HepG2 (cell line): ENCODE results near the gene RPP25L. TPM values are rescaled to one million over a fixed set of nuclear protein-coding genes. Genes with fewer than 3 reads are reported as not detected.

Experiments
- ARID5B ChIP-seq: IDR thresholded peaks from 2 replicates; pipeline ENCODE4 v1.4.0; 2020; ENCODE audit warnings: mild to moderate bottlenecking, missing genetic modification reagents
- CHD4 ChIP-seq: fragments of 200-600 bp; sonication (generic); IDR thresholded peaks from 2 replicates; pipeline ENCODE4 v1.7.0; 2017; ENCODE audit warnings: mild to moderate bottlenecking, low read length, borderline replicate concordance
- KDM1A ChIP-seq: IDR thresholded peaks from 2 replicates; pipeline ENCODE4 v1.6.1; 2016; ENCODE audit warnings: missing compliant biosample characterization
- LBX2 ChIP-seq: sonication (generic); formaldehyde crosslinking; IDR thresholded peaks from 2 replicates; pipeline ENCODE4 v1.5.0; 2020; ENCODE audit warnings: missing genetic modification reagents, mild to moderate bottlenecking, borderline replicate concordance
- NR2F2 ChIP-seq: IDR thresholded peaks from 2 replicates; pipeline ENCODE4 v1.6.1; 2012; ENCODE audit warnings: low read depth, inconsistent platforms, borderline replicate concordance
- SOX13 ChIP-seq, 3 experiments: fragments of 450-650 bp in 1 of 3; sonication (generic) in 1 of 3; formaldehyde crosslinking in 1 of 3; IDR thresholded peaks in 2 of 3; conservative IDR thresholded peaks in 1 of 3; 2 replicates each; pipeline versions ENCODE4 v1.5.0 to v1.6.1; 2016 to 2020; ENCODE audit warnings: antibody characterized with exemption in 1 of 3, mild to moderate bottlenecking in 1 of 3, missing compliant biosample characterization in 1 of 3, missing genetic modification reagents in 1 of 3, moderate library complexity in 1 of 3
- ZBTB1 ChIP-seq: sonication (generic); formaldehyde crosslinking; IDR thresholded peaks from 2 replicates; pipeline ENCODE4 v1.4.0; 2020; ENCODE audit warnings: missing genetic modification reagents, borderline replicate concordance
- ZFP41 ChIP-seq: sonication (generic); formaldehyde crosslinking; IDR thresholded peaks from 2 replicates; pipeline ENCODE4 v1.4.0; 2020; ENCODE audit warnings: mild to moderate bottlenecking, missing genetic modification reagents, borderline replicate concordance
- ZNF460 ChIP-seq: sonication (generic); formaldehyde crosslinking; IDR thresholded peaks from 2 replicates; pipeline ENCODE4 v1.5.1; 2020; ENCODE audit warnings: missing genetic modification reagents, mild to moderate bottlenecking, borderline replicate concordance
- ZNF556 ChIP-seq: sonication (generic); formaldehyde crosslinking; IDR thresholded peaks from 2 replicates; pipeline ENCODE4 v1.4.0; 2020; ENCODE audit warnings: mild to moderate bottlenecking, missing genetic modification reagents, borderline replicate concordance
- ZNF670 ChIP-seq: sonication (generic); formaldehyde crosslinking; IDR thresholded peaks from 2 replicates; pipeline ENCODE4 v1.8.0; 2022; ENCODE audit warnings: mild to moderate bottlenecking, missing genetic modification reagents, borderline replicate concordance
- ZNF746 ChIP-seq: sonication (generic); formaldehyde crosslinking; IDR thresholded peaks from 2 replicates; pipeline ENCODE4 v1.8.0; 2022; ENCODE audit warnings: mild to moderate bottlenecking, missing genetic modification reagents
- polyA plus RNA-seq, 8 experiments: library from polyadenylated mRNA; depleted of rRNA in 3 of 8; stranded (reverse) in 7 of 8; unstranded in 1 of 8; fragments of >200 nt; fragmentation: Illumina TruSeq in 4 of 8; extraction: Trizol in 4 of 8; gene quantifications; 2 replicates each; pipeline versions ENCODE4 v1.2.1 to v1.2.3, GENCODE V29; 2011 to 2016; ENCODE audit warnings: low read depth in 4 of 8, missing spikeins in 1 of 8, mixed read lengths in 1 of 8; ENCODE audit not compliant: insufficient read depth in 1 of 8
- total RNA-seq, 5 experiments: library from RNA; depleted of rRNA; stranded (reverse); fragments of >200 nt; fragmentation: Illumina TruSeq; extraction: Trizol; gene quantifications; 2 replicates each; pipeline ENCODE4 v1.2.3, GENCODE V29; 2016; ENCODE audit warnings: low read depth in 1 of 5
- TF ChIP-seq, protein P1 (sequence below), 2 experiments: sonication (generic) in 1 of 2; formaldehyde crosslinking in 1 of 2; IDR thresholded peaks; 2 replicates each; pipeline versions ENCODE4 v1.4.0 to v1.6.1; 2018 to 2020; ENCODE audit warnings: missing genetic modification reagents in 2 of 2, borderline replicate concordance in 1 of 2, low read depth in 1 of 2, mild to moderate bottlenecking in 1 of 2, missing biosample characterization in 1 of 2
- TF ChIP-seq, protein P2 (sequence below): sonication (generic); formaldehyde crosslinking; IDR thresholded peaks from 2 replicates; pipeline ENCODE4 v1.4.0; 2020; ENCODE audit warnings: missing genetic modification reagents, borderline replicate concordance
- TF ChIP-seq, protein P3 (sequence below): sonication (generic); formaldehyde crosslinking; IDR thresholded peaks from 2 replicates; pipeline ENCODE4 v1.4.0; 2020; ENCODE audit warnings: mild to moderate bottlenecking, missing genetic modification reagents

RPP25L gene
- total and polyA plus RNA-seq, 2 of the 13 experiments (the other 11 are each of a cell fraction or from before 2014, with no cell fraction given), result 24.5 to 27.3 TPM

GRCh38 chr9:34644766-34645314, 32.9 kb upstream of the RPP25L start (continued):
- TF ChIP-seq KDM1A (peak; percentile 62; the same call in 1 of the 2 replicates), LBX2 (CRISPR knock-in tag) (no peak), ZNF460 (peak; percentile 77; the same call in 1 of the 2 replicates), ARID5B (CRISPR knock-in tag) (peak; percentile 78), NR2F2 (peak; percentile 63; the same call in 1 of the 2 replicates), ZBTB1 (CRISPR knock-in tag) (no peak), SOX13 (IDR thresholded peaks at IDR 0.05) (no peak), SOX13 (CRISPR knock-in tag; conservative IDR thresholded peaks at IDR 0.05 in 1 of 2, IDR thresholded peaks at IDR 0.05 in 1 of 2) (peak in 1 of 2 experiments; percentile 57; a peak in 1 of 4 replicates), CHD4 (0 out of 2 replicates have a peak, but pooled peaks have one; percentile 83), ZNF746 (CRISPR knock-in tag) (no peak), ZFP41 (CRISPR knock-in tag) (no peak), ZNF556 (CRISPR knock-in tag) (peak; percentile 77; the same call in 1 of the 2 replicates), ZNF670 (CRISPR knock-in tag) (peak; percentile 63; the same call in 1 of the 2 replicates)
- TF ChIP-seq, protein P1, sequence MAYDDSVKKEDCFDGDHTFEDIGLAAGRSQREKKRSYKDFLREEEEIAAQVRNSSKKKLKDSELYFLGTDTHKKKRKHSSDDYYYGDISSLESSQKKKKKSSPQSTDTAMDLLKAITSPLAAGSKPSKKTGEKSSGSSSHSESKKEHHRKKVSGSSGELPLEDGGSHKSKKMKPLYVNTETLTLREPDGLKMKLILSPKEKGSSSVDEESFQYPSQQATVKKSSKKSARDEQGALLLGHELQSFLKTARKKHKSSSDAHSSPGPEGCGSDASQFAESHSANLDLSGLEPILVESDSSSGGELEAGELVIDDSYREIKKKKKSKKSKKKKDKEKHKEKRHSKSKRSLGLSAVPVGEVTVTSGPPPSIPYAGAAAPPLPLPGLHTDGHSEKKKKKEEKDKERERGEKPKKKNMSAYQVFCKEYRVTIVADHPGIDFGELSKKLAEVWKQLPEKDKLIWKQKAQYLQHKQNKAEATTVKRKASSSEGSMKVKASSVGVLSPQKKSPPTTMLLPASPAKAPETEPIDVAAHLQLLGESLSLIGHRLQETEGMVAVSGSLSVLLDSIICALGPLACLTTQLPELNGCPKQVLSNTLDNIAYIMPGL (CRISPR knock-in tag; IDR thresholded peaks at IDR 0.05; ENCODE audit: borderline replicate concordance in 1 of 2, low read depth in 1 of 2), result peak; percentile 47 to 63; a peak in 2 of 4 replicates
- TF ChIP-seq, protein P2, sequence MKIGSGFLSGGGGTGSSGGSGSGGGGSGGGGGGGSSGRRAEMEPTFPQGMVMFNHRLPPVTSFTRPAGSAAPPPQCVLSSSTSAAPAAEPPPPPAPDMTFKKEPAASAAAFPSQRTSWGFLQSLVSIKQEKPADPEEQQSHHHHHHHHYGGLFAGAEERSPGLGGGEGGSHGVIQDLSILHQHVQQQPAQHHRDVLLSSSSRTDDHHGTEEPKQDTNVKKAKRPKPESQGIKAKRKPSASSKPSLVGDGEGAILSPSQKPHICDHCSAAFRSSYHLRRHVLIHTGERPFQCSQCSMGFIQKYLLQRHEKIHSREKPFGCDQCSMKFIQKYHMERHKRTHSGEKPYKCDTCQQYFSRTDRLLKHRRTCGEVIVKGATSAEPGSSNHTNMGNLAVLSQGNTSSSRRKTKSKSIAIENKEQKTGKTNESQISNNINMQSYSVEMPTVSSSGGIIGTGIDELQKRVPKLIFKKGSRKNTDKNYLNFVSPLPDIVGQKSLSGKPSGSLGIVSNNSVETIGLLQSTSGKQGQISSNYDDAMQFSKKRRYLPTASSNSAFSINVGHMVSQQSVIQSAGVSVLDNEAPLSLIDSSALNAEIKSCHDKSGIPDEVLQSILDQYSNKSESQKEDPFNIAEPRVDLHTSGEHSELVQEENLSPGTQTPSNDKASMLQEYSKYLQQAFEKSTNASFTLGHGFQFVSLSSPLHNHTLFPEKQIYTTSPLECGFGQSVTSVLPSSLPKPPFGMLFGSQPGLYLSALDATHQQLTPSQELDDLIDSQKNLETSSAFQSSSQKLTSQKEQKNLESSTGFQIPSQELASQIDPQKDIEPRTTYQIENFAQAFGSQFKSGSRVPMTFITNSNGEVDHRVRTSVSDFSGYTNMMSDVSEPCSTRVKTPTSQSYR (CRISPR knock-in tag), result peak; percentile 99
- TF ChIP-seq, protein P3, sequence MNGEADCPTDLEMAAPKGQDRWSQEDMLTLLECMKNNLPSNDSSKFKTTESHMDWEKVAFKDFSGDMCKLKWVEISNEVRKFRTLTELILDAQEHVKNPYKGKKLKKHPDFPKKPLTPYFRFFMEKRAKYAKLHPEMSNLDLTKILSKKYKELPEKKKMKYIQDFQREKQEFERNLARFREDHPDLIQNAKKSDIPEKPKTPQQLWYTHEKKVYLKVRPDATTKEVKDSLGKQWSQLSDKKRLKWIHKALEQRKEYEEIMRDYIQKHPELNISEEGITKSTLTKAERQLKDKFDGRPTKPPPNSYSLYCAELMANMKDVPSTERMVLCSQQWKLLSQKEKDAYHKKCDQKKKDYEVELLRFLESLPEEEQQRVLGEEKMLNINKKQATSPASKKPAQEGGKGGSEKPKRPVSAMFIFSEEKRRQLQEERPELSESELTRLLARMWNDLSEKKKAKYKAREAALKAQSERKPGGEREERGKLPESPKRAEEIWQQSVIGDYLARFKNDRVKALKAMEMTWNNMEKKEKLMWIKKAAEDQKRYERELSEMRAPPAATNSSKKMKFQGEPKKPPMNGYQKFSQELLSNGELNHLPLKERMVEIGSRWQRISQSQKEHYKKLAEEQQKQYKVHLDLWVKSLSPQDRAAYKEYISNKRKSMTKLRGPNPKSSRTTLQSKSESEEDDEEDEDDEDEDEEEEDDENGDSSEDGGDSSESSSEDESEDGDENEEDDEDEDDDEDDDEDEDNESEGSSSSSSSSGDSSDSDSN (CRISPR knock-in tag), result no peak
